ENCODE data around the gene HOXB5.

- TF ChIP-seq CTCF (IDR thresholded peaks at IDR 0.05): no peak
- TF ChIP-seq POLR2A (IDR thresholded peaks at IDR 0.05): no peak
These were observed 16.9 kb downstream of the HOXB5 start for GRCh38 chr17:48576479-48577309.

All from ovary (tissue), 3 donors.